ENCODE measurements around the gene VILL.

GRCh38 chr3:38001456-38002081 lies 11.0 kb downstream of the VILL start:
- TF ChIP-seq CTCF (IDR thresholded peaks at IDR 0.05 in 8 of 11, conservative IDR thresholded peaks at IDR 0.05 in 3 of 11) (no peak), POLR2A (IDR thresholded peaks at IDR 0.05) (no peak), POLR2AphosphoS5 (IDR thresholded peaks at IDR 0.05) (peak in 1 of 3 donors; percentile 37)
